Stimulated activated CD4-positive, alpha-beta T cell treated with anti-CD3 and anti-CD28 coated beads, Interleukin-15, amount 100 ng/mL, for 24 hours (primary cell): ENCODE measurements around the gene GPR37L1.
"Not testable (repeated sequence)": the region's sequence is repeated elsewhere in the genome, so short reads cannot be mapped to it uniquely, and the experiment has no call there.

Source experiments
- DNase-seq: peaks from one replicate; pipeline ENCODE4 v3.0.0-alpha.2; 2020

GPR37L1 gene

GRCh38 chr1:202133989-202134388, 11.3 kb downstream of the GPR37L1 start:
- DNase-seq: no peak

GRCh38 chr1:202134645-202135172, 12.0 kb downstream of the GPR37L1 start:
- DNase-seq: no peak

GRCh38 chr1:202135221-202135721, 12.6 kb downstream of the GPR37L1 start:
- peak; percentile 57 for DNase-seq

GRCh38 chr1:202140833-202141232, 18.1 kb downstream of the GPR37L1 start:
- DNase-seq: no peak

GRCh38 chr1:202141468-202141867, 18.8 kb downstream of the GPR37L1 start:
- not testable (repeated sequence) for DNase-seq

GRCh38 chr1:202143011-202143767, 20.5 kb downstream of the GPR37L1 start:
- no peak for DNase-seq

GRCh38 chr1:202143768-202144401, 21.2 kb downstream of the GPR37L1 start:
- DNase-seq: peak; percentile 49

GRCh38 chr1:202144402-202145067, 21.8 kb downstream of the GPR37L1 start, which contains the start of gene ARL8A:
Gene ARL8A (minus strand): TSS chr1:202144737. CDS start chr1:202144572, 165 bp downstream.
- DNase-seq: peak; percentile 83

GRCh38 chr1:202145068-202145743, 22.5 kb downstream of the GPR37L1 start:
- DNase-seq: peak; percentile 64

GRCh38 chr1:202145744-202146140, 23.0 kb downstream of the GPR37L1 start:
- DNase-seq: not testable (repeated sequence)

GRCh38 chr1:202146279-202146678, 23.6 kb downstream of the GPR37L1 start:
- DNase-seq: no peak

- DNase-seq: no peak
These were observed 24.3 kb downstream of the GPR37L1 start for GRCh38 chr1:202146993-202147392.

- no peak for DNase-seq
These were observed 25.7 kb downstream of the GPR37L1 start for GRCh38 chr1:202148391-202148790.

GRCh38 chr1:202149566-202149965, 26.8 kb downstream of the GPR37L1 start:
- DNase-seq: no peak

- DNase-seq: no peak
These were observed 27.5 kb downstream of the GPR37L1 start for GRCh38 chr1:202150187-202150586.

- DNase-seq: no peak
These were observed 27.9 kb downstream of the GPR37L1 start for GRCh38 chr1:202150602-202151001.

- no peak for DNase-seq
These were observed 28.3 kb downstream of the GPR37L1 start for GRCh38 chr1:202151045-202151444.

- DNase-seq: no peak
These were observed 29.7 kb downstream of the GPR37L1 start for GRCh38 chr1:202152399-202152798.

- DNase-seq: no peak
These were observed 30.6 kb downstream of the GPR37L1 start for GRCh38 chr1:202153284-202153683.

- DNase-seq: no peak
These were observed 31.5 kb downstream of the GPR37L1 start for GRCh38 chr1:202154148-202154765.

GRCh38 chr1:202154766-202155477, 32.2 kb downstream of the GPR37L1 start:
- peak; percentile 53 for DNase-seq
